ENCODE data around the gene UFM1.

DNA sequence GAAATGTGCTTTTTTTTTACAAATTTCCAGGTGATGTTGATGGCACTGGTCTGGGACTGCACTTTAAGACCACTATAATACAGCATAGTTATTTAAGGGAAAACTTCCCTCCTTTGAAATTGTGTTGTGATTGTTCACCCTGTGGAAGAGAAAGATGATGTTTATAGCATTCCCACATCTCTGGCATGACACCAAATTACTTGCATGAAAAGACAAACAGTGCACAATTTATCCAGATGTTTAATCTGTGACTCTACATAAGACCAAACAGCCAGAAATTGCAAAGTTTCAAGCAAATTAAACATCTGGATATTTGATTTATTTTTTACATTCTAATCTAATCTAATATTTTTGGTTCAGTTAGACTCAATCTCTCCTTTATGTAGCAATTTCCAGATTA, 51.6 kb downstream of the UFM1 start:
- no peak for TF ChIP-seq POLR2A (IDR thresholded peaks at IDR 0.05)
- no peak for TF ChIP-seq EP300 (IDR thresholded peaks at IDR 0.05)

Measured in ovary (tissue), 1 donor.